Natural killer cell (primary cell): ENCODE data around the gene S100A12. TPM values are rescaled to one million over a fixed set of nuclear protein-coding genes. Genes with fewer than 3 reads are reported as not detected.

Experiments used
- ATAC-seq, 3 donors: fragments of 150-1000 bp in 2 of 3; fragments of 200-7000 bp in 1 of 3; cut with Tn5 transposase; 1 replicate in 1 of 3; 2 replicates in 2 of 3; pipeline ENCODE4 v1.10.0; 2021; ENCODE audit warnings: mild to moderate bottlenecking in 2 of 3, moderate library complexity in 2 of 3
- DNase-seq, 2 donors: peaks; one replicate each; pipeline versions ENCODE4 v3.0.0 to v3.0.0-alpha.2; 2013 to 2021; ENCODE audit warnings: mixed read lengths in 1 of 2
- H3K27ac ChIP-seq: one replicate; pipeline ENCODE4 v1.5.1; 2013; ENCODE audit warnings: mild to moderate bottlenecking, low read length
- H3K27me3 ChIP-seq: one replicate; pipeline ENCODE4 v1.6.1; 2013; ENCODE audit warnings: low read length; ENCODE audit not compliant: control insufficient read depth, insufficient read depth
- H3K36me3 ChIP-seq: one replicate; pipeline ENCODE4 v1.6.1; 2013; ENCODE audit warnings: low read length; ENCODE audit not compliant: control insufficient read depth, insufficient read depth
- H3K4me1 ChIP-seq: one replicate; pipeline ENCODE4 v1.6.1; 2013; ENCODE audit warnings: low read length; ENCODE audit not compliant: control insufficient read depth, insufficient read depth
- H3K4me3 ChIP-seq: one replicate; pipeline ENCODE4 v1.5.1; 2013; ENCODE audit warnings: low read length
- H3K9me3 ChIP-seq: one replicate; pipeline ENCODE4 v1.6.1; 2013; ENCODE audit warnings: low read length; ENCODE audit not compliant: control insufficient read depth, insufficient read depth
- H3K27ac Mint-ChIP-seq, 2 donors: one replicate each; pipeline ENCODE4 v1.8.0; 2022; ENCODE audit warnings: mild to moderate bottlenecking in 2 of 2, mixed read lengths in 2 of 2, moderate library complexity in 1 of 2
- H3K27me3 Mint-ChIP-seq, 2 donors: one replicate each; pipeline ENCODE4 v1.8.0; 2022; ENCODE audit warnings: low read depth in 2 of 2, mixed read lengths in 2 of 2
- H3K36me3 Mint-ChIP-seq: one replicate; pipeline ENCODE4 v1.8.0; 2022; ENCODE audit warnings: mixed read lengths
- H3K4me1 Mint-ChIP-seq, 2 donors: one replicate each; pipeline ENCODE4 v1.8.0; 2022; ENCODE audit warnings: mixed read lengths in 2 of 2
- H3K4me3 Mint-ChIP-seq: one replicate; pipeline ENCODE4 v1.8.0; 2022; ENCODE audit warnings: mild to moderate bottlenecking, moderate library complexity, mixed read lengths
- H3K9me3 Mint-ChIP-seq, 2 donors: one replicate each; pipeline ENCODE4 v1.8.0; 2022; ENCODE audit warnings: mixed read lengths in 2 of 2
- CTCF ChIP-seq: fragments of 200-600 bp; IDR thresholded peaks from one replicate; pipeline ENCODE4 v1.8.0; 2022; ENCODE audit warnings: antibody characterized with exemption
- WGBS: methylation state at CpG from one replicate; pipeline ENCODE4 v1.1.7; 2013; ENCODE audit warnings: missing lambda C conversion rate; ENCODE audit not compliant: insufficient coverage; 5-methylcytosine and 5-hydroxymethylcytosine counted together
- intact Hi-C: fragments of 100-400 bp; cut with micrococcal nuclease; formaldehyde crosslinking; loops from one replicate; pipeline ENCODE4 v1.14.2; 2022
- total RNA-seq, 4 donors: library from RNA; stranded (reverse); fragments of 120-200 nt in 1 of 4; gene quantifications; one replicate each; pipeline versions ENCODE4 v1.2.3 to v1.2.4, GENCODE V29; 2013 to 2022

S100A12 gene
- total RNA-seq, 3 donors from 2014 or later (not counting 1 experiment from before 2014, with no cell fraction given): 11.4 to 20.4 TPM; not detected in 1

GRCh38 chr1:153370146-153370545 lies 5.3 kb downstream of the S100A12 start:
- intact Hi-C loops: no loop called here
- no peak overlapping the region for H3K4me3 Mint-ChIP-seq
- Histone ChIP-seq H3K4me1 (no peaks in the 10 kb centered on the region), H3K27me3 (no peaks in the 10 kb centered on the region), H3K36me3 (no peaks in the 10 kb centered on the region), H3K4me3 (no peak overlapping the region), H3K27ac (no peak overlapping the region), H3K9me3 (no peaks in the 10 kb centered on the region)
- ATAC-seq (no peak), DNase-seq (no peak)
- peaks cover 13 to 37% of the 10 kb centered on the region in 2 donors for H3K27me3 Mint-ChIP-seq
- TF ChIP-seq CTCF: no peak
- no peaks in the 10 kb centered on the region for H3K9me3 Mint-ChIP-seq
- WGBS: 100% methylated on average over 1 of the region's 3 CpGs
- H3K4me1 Mint-ChIP-seq: no peaks in the 10 kb centered on the region
- H3K27ac Mint-ChIP-seq: no peak overlapping the region
- H3K36me3 Mint-ChIP-seq: no peaks in the 10 kb centered on the region

DNA sequence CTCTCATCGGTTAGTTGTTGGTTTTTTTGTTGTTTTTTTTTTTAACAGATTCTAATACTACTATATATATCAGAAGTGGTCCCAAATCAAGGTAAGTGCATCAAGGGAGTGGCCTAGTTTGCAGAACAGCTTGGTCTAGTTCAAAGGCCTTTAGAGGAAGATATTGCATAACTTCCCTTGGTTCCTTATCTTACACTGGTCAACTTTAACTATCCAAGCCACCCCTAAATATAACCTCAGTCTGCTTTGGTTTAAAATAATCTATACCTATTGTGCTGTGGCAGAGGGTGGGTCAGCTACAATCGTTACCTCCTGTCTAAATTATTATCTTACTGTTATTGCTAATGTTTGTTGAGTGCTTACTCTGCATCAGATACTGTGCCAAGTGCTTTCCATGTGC lies 6.9 kb downstream of the S100A12 start:
- Mint-ChIP-seq H3K9me3 (no peaks in the 10 kb centered on the region), H3K4me3 (no peak overlapping the region), H3K4me1 (no peaks in the 10 kb centered on the region), H3K27ac (no peak overlapping the region), H3K36me3 (no peaks in the 10 kb centered on the region), H3K27me3 (peaks cover 16 to 37% of the 10 kb centered on the region in 2 donors)
- Histone ChIP-seq H3K27ac (no peak overlapping the region), H3K27me3 (no peaks in the 10 kb centered on the region), H3K4me1 (no peaks in the 10 kb centered on the region), H3K9me3 (no peaks in the 10 kb centered on the region), H3K36me3 (no peaks in the 10 kb centered on the region), H3K4me3 (no peak overlapping the region)
- no CpG with 5 or more reads among the region's 2 CpGs for WGBS
- ATAC-seq: peak in 1 of 3 donors; percentile 54
- DNase-seq: no peak
- intact Hi-C loops: no loop called here
- TF ChIP-seq CTCF: no peak

GRCh38 chr1:153367090-153367489 lies 8.3 kb downstream of the S100A12 start:
- no peaks in the 10 kb centered on the region for H3K4me1 Mint-ChIP-seq
- no peak for DNase-seq
- no peak for ATAC-seq
- H3K9me3 Mint-ChIP-seq: no peaks in the 10 kb centered on the region
- no peak overlapping the region for H3K4me3 Mint-ChIP-seq
- H3K4me3 ChIP-seq: no peak overlapping the region
- intact Hi-C loops: no loop called here
- H3K9me3 ChIP-seq: no peaks in the 10 kb centered on the region
- no peak overlapping the region for H3K27ac ChIP-seq
- H3K27ac Mint-ChIP-seq: no peak overlapping the region
- peaks cover 16 to 32% of the 10 kb centered on the region in 2 donors for H3K27me3 Mint-ChIP-seq
- TF ChIP-seq CTCF: no peak
- no peaks in the 10 kb centered on the region for H3K4me1 ChIP-seq
- 76% methylated on average over 2 of the region's 2 CpGs for WGBS
- no peaks in the 10 kb centered on the region for H3K36me3 ChIP-seq
- H3K36me3 Mint-ChIP-seq: no peaks in the 10 kb centered on the region
- no peaks in the 10 kb centered on the region for H3K27me3 ChIP-seq

- Histone ChIP-seq H3K27me3 (no peaks in the 10 kb centered on the region), H3K4me3 (no peak overlapping the region), H3K4me1 (no peaks in the 10 kb centered on the region), H3K36me3 (no peaks in the 10 kb centered on the region), H3K27ac (no peak overlapping the region), H3K9me3 (no peaks in the 10 kb centered on the region)
- 77% methylated on average over 5 of the region's 6 CpGs for WGBS
- H3K36me3 Mint-ChIP-seq: no peaks in the 10 kb centered on the region
- DNase-seq (no peak), ATAC-seq (no peak)
- TF ChIP-seq CTCF: no peak
- H3K27me3 Mint-ChIP-seq: peaks cover 12 to 32% of the 10 kb centered on the region in 2 donors
- H3K4me1 Mint-ChIP-seq: no peaks in the 10 kb centered on the region
- H3K4me3 Mint-ChIP-seq: no peak overlapping the region
- H3K27ac Mint-ChIP-seq: no peak overlapping the region
- no peaks in the 10 kb centered on the region for H3K9me3 Mint-ChIP-seq
- intact Hi-C loops: no loop called here
Observed at GRCh38 chr1:153366261-153366660, 9.2 kb downstream of the S100A12 start.
